HepG2 (cell line): ENCODE results near the gene SNAI3.

ENCODE experiments used
- CHD2 ChIP-seq: IDR thresholded peaks from 2 replicates; pipeline ENCODE4 v1.6.1; 2011; ENCODE audit warnings: low read depth, low read length, improper control_type of control experiment
- EHMT2 ChIP-seq: fragments of 200-600 bp; sonication (generic); IDR thresholded peaks from 2 replicates; pipeline ENCODE4 v1.7.0; 2017; ENCODE audit warnings: antibody characterized with exemption, low read depth, low read length, borderline replicate concordance
- ELF1 ChIP-seq: sonication (generic); formaldehyde crosslinking; IDR thresholded peaks from 2 replicates; pipeline ENCODE4 v1.4.0; 2020; ENCODE audit warnings: missing genetic modification reagents
- FOSL1 ChIP-seq: sonication (generic); formaldehyde crosslinking; IDR thresholded peaks from 2 replicates; pipeline ENCODE4 v1.9.0; 2021; ENCODE audit warnings: missing genetic modification reagents, borderline replicate concordance
- NR2F6 ChIP-seq, 2 experiments: IDR thresholded peaks; 2 replicates each; pipeline ENCODE4 v1.6.1; 2016; ENCODE audit warnings: antibody characterized with exemption in 1 of 2, mild to moderate bottlenecking in 1 of 2
- POLR2A ChIP-seq, 2 experiments: IDR thresholded peaks; 2 replicates each; pipeline ENCODE4 v1.6.1; 2011; ENCODE audit warnings: low read depth in 2 of 2, low read length in 2 of 2, mild to moderate bottlenecking in 1 of 2, moderate library complexity in 1 of 2; ENCODE audit not compliant: insufficient read depth in 1 of 2
- SMAD3 ChIP-seq: sonication (generic); formaldehyde crosslinking; IDR thresholded peaks from 2 replicates; pipeline ENCODE4 v1.4.0; 2020; ENCODE audit warnings: missing genetic modification reagents
- TOE1 ChIP-seq: sonication (generic); formaldehyde crosslinking; IDR thresholded peaks from 2 replicates; pipeline ENCODE4 v1.4.0; 2020; ENCODE audit warnings: mild to moderate bottlenecking, missing genetic modification reagents
- TF ChIP-seq, protein P1 (sequence below): sonication (generic); formaldehyde crosslinking; IDR thresholded peaks from 2 replicates; pipeline ENCODE4 v1.5.0; 2020; ENCODE audit warnings: mild to moderate bottlenecking, missing genetic modification reagents, moderate library complexity
- TF ChIP-seq, protein P2 (sequence below): sonication (generic); formaldehyde crosslinking; IDR thresholded peaks from 2 replicates; pipeline ENCODE4 v1.5.0; 2020; ENCODE audit warnings: mild to moderate bottlenecking, missing genetic modification reagents

DNA sequence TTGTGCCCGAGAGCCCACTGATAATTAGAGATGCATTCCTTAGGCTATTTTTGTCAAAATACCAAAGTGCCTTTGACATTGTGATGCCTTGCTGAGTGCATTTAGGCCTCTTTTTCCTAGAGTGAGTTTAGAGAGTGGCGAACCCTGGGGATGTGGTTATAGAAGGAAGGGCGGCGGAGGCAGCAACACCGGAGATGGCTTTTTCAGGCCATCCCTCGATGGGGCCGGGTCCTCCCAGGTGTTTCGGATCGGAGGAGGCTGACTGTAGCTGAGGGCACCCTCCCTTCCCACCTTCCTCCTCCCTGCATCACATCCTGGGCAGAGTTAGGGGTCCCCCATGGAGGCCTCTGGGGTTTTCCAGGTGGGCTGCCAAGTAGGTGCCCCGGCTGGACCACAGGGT lies 6.6 kb upstream of the SNAI3 start:
- TF ChIP-seq CHD2 (no peak), ELF1 (CRISPR knock-in tag) (no peak), NR2F6 (IDR thresholded peaks at IDR 0.05) (no peak), NR2F6 (CRISPR knock-in tag; IDR thresholded peaks at IDR 0.05) (no peak), TOE1 (CRISPR knock-in tag) (no peak), FOSL1 (no peak), SMAD3 (CRISPR knock-in tag) (no peak), EHMT2 (no peak), POLR2A (IDR thresholded peaks at IDR 0.05; ENCODE audit: insufficient read depth in 1 of 2, low read depth in 2 of 2, low read length in 2 of 2) (no peak)
- TF ChIP-seq, protein P1, sequence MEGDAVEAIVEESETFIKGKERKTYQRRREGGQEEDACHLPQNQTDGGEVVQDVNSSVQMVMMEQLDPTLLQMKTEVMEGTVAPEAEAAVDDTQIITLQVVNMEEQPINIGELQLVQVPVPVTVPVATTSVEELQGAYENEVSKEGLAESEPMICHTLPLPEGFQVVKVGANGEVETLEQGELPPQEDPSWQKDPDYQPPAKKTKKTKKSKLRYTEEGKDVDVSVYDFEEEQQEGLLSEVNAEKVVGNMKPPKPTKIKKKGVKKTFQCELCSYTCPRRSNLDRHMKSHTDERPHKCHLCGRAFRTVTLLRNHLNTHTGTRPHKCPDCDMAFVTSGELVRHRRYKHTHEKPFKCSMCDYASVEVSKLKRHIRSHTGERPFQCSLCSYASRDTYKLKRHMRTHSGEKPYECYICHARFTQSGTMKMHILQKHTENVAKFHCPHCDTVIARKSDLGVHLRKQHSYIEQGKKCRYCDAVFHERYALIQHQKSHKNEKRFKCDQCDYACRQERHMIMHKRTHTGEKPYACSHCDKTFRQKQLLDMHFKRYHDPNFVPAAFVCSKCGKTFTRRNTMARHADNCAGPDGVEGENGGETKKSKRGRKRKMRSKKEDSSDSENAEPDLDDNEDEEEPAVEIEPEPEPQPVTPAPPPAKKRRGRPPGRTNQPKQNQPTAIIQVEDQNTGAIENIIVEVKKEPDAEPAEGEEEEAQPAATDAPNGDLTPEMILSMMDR (CRISPR knock-in tag) = no peak
- TF ChIP-seq, protein P2, sequence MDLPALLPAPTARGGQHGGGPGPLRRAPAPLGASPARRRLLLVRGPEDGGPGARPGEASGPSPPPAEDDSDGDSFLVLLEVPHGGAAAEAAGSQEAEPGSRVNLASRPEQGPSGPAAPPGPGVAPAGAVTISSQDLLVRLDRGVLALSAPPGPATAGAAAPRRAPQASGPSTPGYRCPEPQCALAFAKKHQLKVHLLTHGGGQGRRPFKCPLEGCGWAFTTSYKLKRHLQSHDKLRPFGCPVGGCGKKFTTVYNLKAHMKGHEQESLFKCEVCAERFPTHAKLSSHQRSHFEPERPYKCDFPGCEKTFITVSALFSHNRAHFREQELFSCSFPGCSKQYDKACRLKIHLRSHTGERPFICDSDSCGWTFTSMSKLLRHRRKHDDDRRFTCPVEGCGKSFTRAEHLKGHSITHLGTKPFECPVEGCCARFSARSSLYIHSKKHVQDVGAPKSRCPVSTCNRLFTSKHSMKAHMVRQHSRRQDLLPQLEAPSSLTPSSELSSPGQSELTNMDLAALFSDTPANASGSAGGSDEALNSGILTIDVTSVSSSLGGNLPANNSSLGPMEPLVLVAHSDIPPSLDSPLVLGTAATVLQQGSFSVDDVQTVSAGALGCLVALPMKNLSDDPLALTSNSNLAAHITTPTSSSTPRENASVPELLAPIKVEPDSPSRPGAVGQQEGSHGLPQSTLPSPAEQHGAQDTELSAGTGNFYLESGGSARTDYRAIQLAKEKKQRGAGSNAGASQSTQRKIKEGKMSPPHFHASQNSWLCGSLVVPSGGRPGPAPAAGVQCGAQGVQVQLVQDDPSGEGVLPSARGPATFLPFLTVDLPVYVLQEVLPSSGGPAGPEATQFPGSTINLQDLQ = no peak
